HepG2 (cell line): ENCODE results near the gene HNRNPC. TPM values are rescaled to one million over a fixed set of nuclear protein-coding genes. Genes with fewer than 3 reads are reported as not detected.

Experiments
- ATAD3A ChIP-seq: sonication (generic); formaldehyde crosslinking; IDR thresholded peaks from 2 replicates; pipeline ENCODE4 v1.4.0; 2020; ENCODE audit warnings: missing genetic modification reagents
- CBFB ChIP-seq: sonication (generic); formaldehyde crosslinking; IDR thresholded peaks from 2 replicates; pipeline ENCODE4 v1.4.0; 2020; ENCODE audit warnings: missing genetic modification reagents
- CCDC6 ChIP-seq: sonication (generic); formaldehyde crosslinking; IDR thresholded peaks from 2 replicates; pipeline ENCODE4 v1.8.1; 2022; ENCODE audit warnings: mild to moderate bottlenecking, missing genetic modification reagents, moderate library complexity
- CREM ChIP-seq, 2 experiments: sonication (generic) in 1 of 2; formaldehyde crosslinking in 1 of 2; IDR thresholded peaks; 2 replicates each; pipeline versions ENCODE4 v1.4.0 to v1.6.1; 2016 to 2020; ENCODE audit warnings: antibody characterized with exemption in 1 of 2, mild to moderate bottlenecking in 1 of 2, missing genetic modification reagents in 1 of 2
- FUBP1 ChIP-seq: sonication (generic); formaldehyde crosslinking; IDR thresholded peaks from 2 replicates; pipeline ENCODE4 v1.5.1; 2020; ENCODE audit warnings: missing genetic modification reagents, mild to moderate bottlenecking, borderline replicate concordance
- HOMEZ ChIP-seq: IDR thresholded peaks from 2 replicates; pipeline ENCODE4 v1.6.1; 2016; ENCODE audit warnings: low read depth
- HOXA3 ChIP-seq: sonication (generic); formaldehyde crosslinking; IDR thresholded peaks from 2 replicates; pipeline ENCODE4 v1.5.0; 2020; ENCODE audit warnings: missing genetic modification reagents
- KMT2B ChIP-seq: IDR thresholded peaks from 2 replicates; pipeline ENCODE4 v1.6.1; 2016; ENCODE audit warnings: missing genetic modification reagents, missing compliant biosample characterization
- MTA1 ChIP-seq: sonication (generic); formaldehyde crosslinking; IDR thresholded peaks from 2 replicates; pipeline ENCODE4 v1.4.0; 2020; ENCODE audit warnings: missing genetic modification reagents, mild to moderate bottlenecking, borderline replicate concordance
- NCOA2 ChIP-seq: sonication (generic); formaldehyde crosslinking; IDR thresholded peaks from 2 replicates; pipeline ENCODE4 v1.8.0; 2022; ENCODE audit warnings: inconsistent platforms
- PPARG ChIP-seq: conservative IDR thresholded peaks from 2 replicates; pipeline ENCODE4 v1.6.1; 2016; ENCODE audit warnings: missing biosample characterization, missing genetic modification reagents
- PREB ChIP-seq: sonication (generic); formaldehyde crosslinking; IDR thresholded peaks from 2 replicates; pipeline ENCODE4 v1.4.0; 2020; ENCODE audit warnings: missing genetic modification reagents
- SPEN ChIP-seq: sonication (generic); formaldehyde crosslinking; IDR thresholded peaks from 2 replicates; pipeline ENCODE4 v1.5.1; 2020; ENCODE audit warnings: low read depth, mild to moderate bottlenecking, missing genetic modification reagents
- TFDP1 ChIP-seq: IDR thresholded peaks from 2 replicates; pipeline ENCODE4 v1.6.1; 2016; ENCODE audit warnings: missing compliant biosample characterization, missing genetic modification reagents, borderline replicate concordance
- TFDP2 ChIP-seq: sonication (generic); formaldehyde crosslinking; IDR thresholded peaks from 2 replicates; pipeline ENCODE4 v1.4.0; 2020; ENCODE audit warnings: missing genetic modification reagents
- ZBTB20 ChIP-seq: sonication (generic); formaldehyde crosslinking; IDR thresholded peaks from 2 replicates; pipeline ENCODE4 v1.8.1; 2023; ENCODE audit warnings: missing genetic modification reagents, low read depth, mild to moderate bottlenecking, borderline replicate concordance
- ZNF264 ChIP-seq: sonication (generic); formaldehyde crosslinking; IDR thresholded peaks from 2 replicates; pipeline ENCODE4 v1.4.0; 2020; ENCODE audit warnings: missing genetic modification reagents
- ZNF34 ChIP-seq: sonication (generic); formaldehyde crosslinking; IDR thresholded peaks from 2 replicates; pipeline ENCODE4 v1.4.0; 2020; ENCODE audit warnings: mild to moderate bottlenecking, missing genetic modification reagents, borderline replicate concordance
- ZNF451 ChIP-seq: sonication (generic); formaldehyde crosslinking; IDR thresholded peaks from 2 replicates; pipeline ENCODE4 v1.5.0; 2020; ENCODE audit warnings: mild to moderate bottlenecking, missing genetic modification reagents
- ZNF557 ChIP-seq: sonication (generic); formaldehyde crosslinking; IDR thresholded peaks from 2 replicates; pipeline ENCODE4 v1.4.0; 2020; ENCODE audit warnings: missing genetic modification reagents
- ZNF567 ChIP-seq: sonication (generic); formaldehyde crosslinking; IDR thresholded peaks from 2 replicates; pipeline ENCODE4 v1.8.1; 2023; ENCODE audit warnings: mild to moderate bottlenecking, missing genetic modification reagents, borderline replicate concordance
- ZNF790 ChIP-seq: sonication (generic); formaldehyde crosslinking; IDR thresholded peaks from 2 replicates; pipeline ENCODE4 v1.8.0; 2022; ENCODE audit warnings: missing genetic modification reagents, mild to moderate bottlenecking, borderline replicate concordance
- ZNF879 ChIP-seq: sonication (generic); formaldehyde crosslinking; IDR thresholded peaks from 2 replicates; pipeline ENCODE4 v1.8.1; 2023; ENCODE audit warnings: missing genetic modification reagents
- polyA plus RNA-seq, 8 experiments: library from polyadenylated mRNA; depleted of rRNA in 3 of 8; stranded (reverse) in 7 of 8; unstranded in 1 of 8; fragments of >200 nt; fragmentation: Illumina TruSeq in 4 of 8; extraction: Trizol in 4 of 8; gene quantifications; 2 replicates each; pipeline versions ENCODE4 v1.2.1 to v1.2.3, GENCODE V29; 2011 to 2016; ENCODE audit warnings: low read depth in 4 of 8, missing spikeins in 1 of 8, mixed read lengths in 1 of 8; ENCODE audit not compliant: insufficient read depth in 1 of 8
- total RNA-seq, 5 experiments: library from RNA; depleted of rRNA; stranded (reverse); fragments of >200 nt; fragmentation: Illumina TruSeq; extraction: Trizol; gene quantifications; 2 replicates each; pipeline ENCODE4 v1.2.3, GENCODE V29; 2016; ENCODE audit warnings: low read depth in 1 of 5

The HNRNPC gene
- total and polyA plus RNA-seq, 2 of the 13 experiments (the other 11 are each of a cell fraction or from before 2014, with no cell fraction given): 628 to 1,099 TPM

- no peak for TF ChIP-seq FUBP1 (CRISPR knock-in tag)
- TF ChIP-seq MTA1 (CRISPR knock-in tag): no peak
- 0 out of 2 replicates have a peak, but pooled peaks have one; percentile 38 for TF ChIP-seq ZNF264 (CRISPR knock-in tag)
- peak; percentile 89 for TF ChIP-seq HOMEZ (CRISPR knock-in tag)
- peak; percentile 53; the same call in 1 of the 2 replicates for TF ChIP-seq PPARG (CRISPR knock-in tag)
- TF ChIP-seq TFDP1 (CRISPR knock-in tag): peak; percentile 97
- TF ChIP-seq ZNF567 (CRISPR knock-in tag): no peak
- TF ChIP-seq HOXA3 (CRISPR knock-in tag): peak; percentile 93
- TF ChIP-seq CREM (IDR thresholded peaks at IDR 0.05): peak; percentile 75
- no peak for TF ChIP-seq CREM (CRISPR knock-in tag; IDR thresholded peaks at IDR 0.05)
- 0 out of 2 replicates have a peak, but pooled peaks have one; percentile 27 for TF ChIP-seq ZNF451 (CRISPR knock-in tag)
- peak; percentile 57; the same call in 1 of the 2 replicates for TF ChIP-seq ZNF879
- 0 out of 2 replicates have a peak, but pooled peaks have one; percentile 49 for TF ChIP-seq ZBTB20 (CRISPR knock-in tag)
- no peak for TF ChIP-seq ZNF790 (CRISPR knock-in tag)
- peak; percentile 98 for TF ChIP-seq TFDP2 (CRISPR knock-in tag)
- TF ChIP-seq PREB (CRISPR knock-in tag): no peak
- TF ChIP-seq CBFB (CRISPR knock-in tag): 0 out of 2 replicates have a peak, but pooled peaks have one; percentile 5
- TF ChIP-seq ZNF34 (CRISPR knock-in tag): no peak
- TF ChIP-seq SPEN: peak; percentile 50; the same call in 1 of the 2 replicates
- no peak for TF ChIP-seq CCDC6 (CRISPR knock-in tag)
- no peak for TF ChIP-seq ZNF557 (CRISPR knock-in tag)
- no peak for TF ChIP-seq ATAD3A (CRISPR knock-in tag)
- no peak; the same call in 1 of the 2 replicates for TF ChIP-seq NCOA2 (CRISPR knock-in tag)
- TF ChIP-seq KMT2B (CRISPR knock-in tag): peak; percentile 52; the same call in 1 of the 2 replicates
Observed at GRCh38 chr14:21308479-21309237, 39.4 kb upstream of the HNRNPC start (continued).
